Liver (tissue), 3 donors: ENCODE measurements around the gene BPTF.

ENCODE experiments used
- ATF3 ChIP-seq: IDR thresholded peaks from 2 replicates; pipeline ENCODE4 v1.6.1; 2016; ENCODE audit warnings: antibody characterized with exemption
- CTCF ChIP-seq: fragments of 150-350 bp; IDR thresholded peaks from 2 replicates; pipeline ENCODE4 v1.5.1; 2017; ENCODE audit warnings: improper control_type of control experiment, low read depth, low read length; ENCODE audit not compliant: missing input control
- EGR1 ChIP-seq, 2 donors: IDR thresholded peaks; 2 replicates each; pipeline ENCODE4 v1.6.1; 2016 to 2018; ENCODE audit warnings: antibody characterized with exemption in 2 of 2, low read depth in 2 of 2
- FOXA1 ChIP-seq: IDR thresholded peaks from 2 replicates; pipeline ENCODE4 v1.6.1; 2016; ENCODE audit warnings: antibody characterized with exemption
- HNF4A ChIP-seq, 2 donors: conservative IDR thresholded peaks; 2 replicates each; pipeline ENCODE4 v1.6.1; 2016; ENCODE audit warnings: antibody characterized with exemption in 2 of 2, mild to moderate bottlenecking in 2 of 2
- JUND ChIP-seq, 2 donors: IDR thresholded peaks; 2 replicates each; pipeline ENCODE4 v1.6.1; 2016; ENCODE audit warnings: antibody characterized with exemption in 2 of 2
- MAX ChIP-seq: IDR thresholded peaks from 2 replicates; pipeline ENCODE4 v1.6.1; 2016; ENCODE audit warnings: antibody characterized with exemption
- RAD21 ChIP-seq, 2 donors: IDR thresholded peaks; 2 replicates each; pipeline ENCODE4 v1.6.1; 2016; ENCODE audit warnings: antibody characterized with exemption in 2 of 2, mild to moderate bottlenecking in 2 of 2
- RXRA ChIP-seq, 2 donors: IDR thresholded peaks; 2 replicates each; pipeline ENCODE4 v1.6.1; 2017 to 2018; ENCODE audit warnings: antibody characterized with exemption in 2 of 2, mild to moderate bottlenecking in 1 of 2
- SP1 ChIP-seq: IDR thresholded peaks from 2 replicates; pipeline ENCODE4 v1.6.1; 2018; ENCODE audit warnings: antibody characterized with exemption, mild to moderate bottlenecking
- TAF1 ChIP-seq: conservative IDR thresholded peaks from 2 replicates; pipeline ENCODE4 v1.6.1; 2016; ENCODE audit warnings: antibody characterized with exemption, mild to moderate bottlenecking
- YY1 ChIP-seq: IDR thresholded peaks from 2 replicates; pipeline ENCODE4 v1.6.1; 2016; ENCODE audit warnings: antibody characterized with exemption, mild to moderate bottlenecking
- TF ChIP-seq, protein P1 (sequence below): IDR thresholded peaks from 2 replicates; pipeline ENCODE4 v1.6.1; 2016; ENCODE audit warnings: antibody characterized with exemption, mild to moderate bottlenecking
- TF ChIP-seq, protein P2 (sequence below): IDR thresholded peaks from 2 replicates; pipeline ENCODE4 v1.6.1; 2016; ENCODE audit warnings: antibody characterized with exemption
- donor health status: healthy.
- donor health status: healthy.

DNA sequence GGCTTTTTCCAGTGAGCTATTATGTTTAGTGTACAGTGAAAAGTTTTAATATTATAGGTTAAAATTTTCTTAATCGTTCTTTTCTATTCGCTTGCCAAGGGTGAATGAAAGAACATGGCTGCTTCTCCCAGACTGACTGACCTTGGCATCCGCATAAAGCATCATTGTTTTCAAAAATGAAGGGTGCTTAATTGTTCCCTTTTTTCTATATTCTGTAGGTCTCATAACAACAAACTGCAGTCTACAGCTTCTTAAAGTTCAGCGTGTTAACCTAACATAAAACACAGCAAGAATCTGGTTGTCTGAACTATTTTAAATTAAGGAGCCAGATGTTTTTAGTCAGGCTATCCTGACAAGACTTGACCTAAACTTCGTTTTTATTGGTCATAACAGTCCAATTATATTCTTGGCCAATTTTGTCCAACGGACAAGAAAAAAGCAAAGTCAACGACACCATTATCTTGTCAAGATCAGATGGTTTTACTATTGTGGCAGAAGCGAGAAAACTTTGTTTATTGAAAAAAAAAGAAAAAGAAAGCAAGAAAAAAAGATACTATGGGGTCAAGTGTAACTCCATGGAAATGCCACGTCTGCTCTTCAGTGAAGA lies 156.8 kb downstream of the BPTF start:
- no peak for TF ChIP-seq CTCF
- TF ChIP-seq MAX: no peak
- no peak for TF ChIP-seq SP1
- TF ChIP-seq TAF1: no peak
- TF ChIP-seq, protein P1, sequence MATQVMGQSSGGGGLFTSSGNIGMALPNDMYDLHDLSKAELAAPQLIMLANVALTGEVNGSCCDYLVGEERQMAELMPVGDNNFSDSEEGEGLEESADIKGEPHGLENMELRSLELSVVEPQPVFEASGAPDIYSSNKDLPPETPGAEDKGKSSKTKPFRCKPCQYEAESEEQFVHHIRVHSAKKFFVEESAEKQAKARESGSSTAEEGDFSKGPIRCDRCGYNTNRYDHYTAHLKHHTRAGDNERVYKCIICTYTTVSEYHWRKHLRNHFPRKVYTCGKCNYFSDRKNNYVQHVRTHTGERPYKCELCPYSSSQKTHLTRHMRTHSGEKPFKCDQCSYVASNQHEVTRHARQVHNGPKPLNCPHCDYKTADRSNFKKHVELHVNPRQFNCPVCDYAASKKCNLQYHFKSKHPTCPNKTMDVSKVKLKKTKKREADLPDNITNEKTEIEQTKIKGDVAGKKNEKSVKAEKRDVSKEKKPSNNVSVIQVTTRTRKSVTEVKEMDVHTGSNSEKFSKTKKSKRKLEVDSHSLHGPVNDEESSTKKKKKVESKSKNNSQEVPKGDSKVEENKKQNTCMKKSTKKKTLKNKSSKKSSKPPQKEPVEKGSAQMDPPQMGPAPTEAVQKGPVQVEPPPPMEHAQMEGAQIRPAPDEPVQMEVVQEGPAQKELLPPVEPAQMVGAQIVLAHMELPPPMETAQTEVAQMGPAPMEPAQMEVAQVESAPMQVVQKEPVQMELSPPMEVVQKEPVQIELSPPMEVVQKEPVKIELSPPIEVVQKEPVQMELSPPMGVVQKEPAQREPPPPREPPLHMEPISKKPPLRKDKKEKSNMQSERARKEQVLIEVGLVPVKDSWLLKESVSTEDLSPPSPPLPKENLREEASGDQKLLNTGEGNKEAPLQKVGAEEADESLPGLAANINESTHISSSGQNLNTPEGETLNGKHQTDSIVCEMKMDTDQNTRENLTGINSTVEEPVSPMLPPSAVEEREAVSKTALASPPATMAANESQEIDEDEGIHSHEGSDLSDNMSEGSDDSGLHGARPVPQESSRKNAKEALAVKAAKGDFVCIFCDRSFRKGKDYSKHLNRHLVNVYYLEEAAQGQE: no peak
- TF ChIP-seq ATF3: no peak
- TF ChIP-seq YY1: no peak
- no peak for TF ChIP-seq RXRA (IDR thresholded peaks at IDR 0.05)
- TF ChIP-seq, protein P2, sequence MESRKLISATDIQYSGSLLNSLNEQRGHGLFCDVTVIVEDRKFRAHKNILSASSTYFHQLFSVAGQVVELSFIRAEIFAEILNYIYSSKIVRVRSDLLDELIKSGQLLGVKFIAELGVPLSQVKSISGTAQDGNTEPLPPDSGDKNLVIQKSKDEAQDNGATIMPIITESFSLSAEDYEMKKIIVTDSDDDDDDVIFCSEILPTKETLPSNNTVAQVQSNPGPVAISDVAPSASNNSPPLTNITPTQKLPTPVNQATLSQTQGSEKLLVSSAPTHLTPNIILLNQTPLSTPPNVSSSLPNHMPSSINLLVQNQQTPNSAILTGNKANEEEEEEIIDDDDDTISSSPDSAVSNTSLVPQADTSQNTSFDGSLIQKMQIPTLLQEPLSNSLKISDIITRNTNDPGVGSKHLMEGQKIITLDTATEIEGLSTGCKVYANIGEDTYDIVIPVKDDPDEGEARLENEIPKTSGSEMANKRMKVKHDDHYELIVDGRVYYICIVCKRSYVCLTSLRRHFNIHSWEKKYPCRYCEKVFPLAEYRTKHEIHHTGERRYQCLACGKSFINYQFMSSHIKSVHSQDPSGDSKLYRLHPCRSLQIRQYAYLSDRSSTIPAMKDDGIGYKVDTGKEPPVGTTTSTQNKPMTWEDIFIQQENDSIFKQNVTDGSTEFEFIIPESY: no peak
- no peak for TF ChIP-seq JUND (IDR thresholded peaks at IDR 0.05)
- TF ChIP-seq EGR1 (IDR thresholded peaks at IDR 0.05; ENCODE audit: low read depth in 2 of 2): no peak
- no peak for TF ChIP-seq FOXA1
- TF ChIP-seq RAD21 (IDR thresholded peaks at IDR 0.05): no peak
- TF ChIP-seq HNF4A (conservative IDR thresholded peaks at IDR 0.05): no peak
